ENCODE measurements around the gene ZNF853.

- TF ChIP-seq POLR2AphosphoS5 (IDR thresholded peaks at IDR 0.05) (no peak), POLR2A (IDR thresholded peaks at IDR 0.05) (no peak), EP300 (IDR thresholded peaks at IDR 0.05) (no peak)
- TF ChIP-seq, protein P1, sequence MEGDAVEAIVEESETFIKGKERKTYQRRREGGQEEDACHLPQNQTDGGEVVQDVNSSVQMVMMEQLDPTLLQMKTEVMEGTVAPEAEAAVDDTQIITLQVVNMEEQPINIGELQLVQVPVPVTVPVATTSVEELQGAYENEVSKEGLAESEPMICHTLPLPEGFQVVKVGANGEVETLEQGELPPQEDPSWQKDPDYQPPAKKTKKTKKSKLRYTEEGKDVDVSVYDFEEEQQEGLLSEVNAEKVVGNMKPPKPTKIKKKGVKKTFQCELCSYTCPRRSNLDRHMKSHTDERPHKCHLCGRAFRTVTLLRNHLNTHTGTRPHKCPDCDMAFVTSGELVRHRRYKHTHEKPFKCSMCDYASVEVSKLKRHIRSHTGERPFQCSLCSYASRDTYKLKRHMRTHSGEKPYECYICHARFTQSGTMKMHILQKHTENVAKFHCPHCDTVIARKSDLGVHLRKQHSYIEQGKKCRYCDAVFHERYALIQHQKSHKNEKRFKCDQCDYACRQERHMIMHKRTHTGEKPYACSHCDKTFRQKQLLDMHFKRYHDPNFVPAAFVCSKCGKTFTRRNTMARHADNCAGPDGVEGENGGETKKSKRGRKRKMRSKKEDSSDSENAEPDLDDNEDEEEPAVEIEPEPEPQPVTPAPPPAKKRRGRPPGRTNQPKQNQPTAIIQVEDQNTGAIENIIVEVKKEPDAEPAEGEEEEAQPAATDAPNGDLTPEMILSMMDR (IDR thresholded peaks at IDR 0.05): no peak
Measured at GRCh38 chr7:6604458-6604857, 11.0 kb upstream of the ZNF853 start.

Measured in suprapubic skin (tissue), 4 donors.